ENCODE results near the gene ANKS6.

DNA sequence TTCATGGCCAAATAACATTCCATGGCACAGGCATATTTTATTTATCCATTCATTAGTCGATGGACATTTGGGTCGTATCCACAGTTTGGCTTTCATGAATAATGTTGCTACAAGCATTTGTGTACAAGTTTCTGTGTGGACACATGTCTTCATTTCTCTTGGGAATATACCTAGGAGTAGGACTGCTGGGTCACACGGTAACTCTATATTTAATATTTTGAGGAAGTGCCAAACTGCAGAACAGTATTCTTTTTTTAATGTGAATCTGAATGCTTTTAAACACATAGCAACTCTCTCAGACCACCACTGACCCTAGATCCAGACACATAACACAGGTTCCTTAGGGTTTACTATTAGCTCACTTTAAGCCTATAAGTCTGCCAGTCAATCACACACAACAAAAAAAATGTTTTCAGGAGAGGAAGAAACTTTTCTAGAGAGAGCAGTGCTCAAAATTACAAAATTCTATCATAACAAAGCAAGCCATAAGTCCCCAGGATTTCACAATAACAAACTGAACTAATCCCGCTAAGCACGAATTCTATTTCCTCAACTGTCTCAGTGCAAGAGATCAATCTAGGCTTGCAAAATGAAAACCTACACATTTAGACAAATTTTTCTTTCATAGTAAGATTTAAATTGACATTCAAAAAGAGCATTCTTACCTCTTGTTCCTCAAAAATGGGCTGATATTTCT is 45.8 kb downstream of the ANKS6 start:
- TF ChIP-seq, protein P1, sequence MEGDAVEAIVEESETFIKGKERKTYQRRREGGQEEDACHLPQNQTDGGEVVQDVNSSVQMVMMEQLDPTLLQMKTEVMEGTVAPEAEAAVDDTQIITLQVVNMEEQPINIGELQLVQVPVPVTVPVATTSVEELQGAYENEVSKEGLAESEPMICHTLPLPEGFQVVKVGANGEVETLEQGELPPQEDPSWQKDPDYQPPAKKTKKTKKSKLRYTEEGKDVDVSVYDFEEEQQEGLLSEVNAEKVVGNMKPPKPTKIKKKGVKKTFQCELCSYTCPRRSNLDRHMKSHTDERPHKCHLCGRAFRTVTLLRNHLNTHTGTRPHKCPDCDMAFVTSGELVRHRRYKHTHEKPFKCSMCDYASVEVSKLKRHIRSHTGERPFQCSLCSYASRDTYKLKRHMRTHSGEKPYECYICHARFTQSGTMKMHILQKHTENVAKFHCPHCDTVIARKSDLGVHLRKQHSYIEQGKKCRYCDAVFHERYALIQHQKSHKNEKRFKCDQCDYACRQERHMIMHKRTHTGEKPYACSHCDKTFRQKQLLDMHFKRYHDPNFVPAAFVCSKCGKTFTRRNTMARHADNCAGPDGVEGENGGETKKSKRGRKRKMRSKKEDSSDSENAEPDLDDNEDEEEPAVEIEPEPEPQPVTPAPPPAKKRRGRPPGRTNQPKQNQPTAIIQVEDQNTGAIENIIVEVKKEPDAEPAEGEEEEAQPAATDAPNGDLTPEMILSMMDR (IDR thresholded peaks at IDR 0.05 in 8 of 11, conservative IDR thresholded peaks at IDR 0.05 in 3 of 11) = no peak
- TF ChIP-seq POLR2AphosphoS5 (IDR thresholded peaks at IDR 0.05) = no peak

All from spleen (tissue), 7 donors.